ENCODE data around the gene POLR2L. TPM values are rescaled to one million over a fixed set of nuclear protein-coding genes. Genes with fewer than 3 reads are reported as not detected.

The POLR2L gene
- total RNA-seq, 1 experiment from 2014 or later = 99.7 TPM

DNA sequence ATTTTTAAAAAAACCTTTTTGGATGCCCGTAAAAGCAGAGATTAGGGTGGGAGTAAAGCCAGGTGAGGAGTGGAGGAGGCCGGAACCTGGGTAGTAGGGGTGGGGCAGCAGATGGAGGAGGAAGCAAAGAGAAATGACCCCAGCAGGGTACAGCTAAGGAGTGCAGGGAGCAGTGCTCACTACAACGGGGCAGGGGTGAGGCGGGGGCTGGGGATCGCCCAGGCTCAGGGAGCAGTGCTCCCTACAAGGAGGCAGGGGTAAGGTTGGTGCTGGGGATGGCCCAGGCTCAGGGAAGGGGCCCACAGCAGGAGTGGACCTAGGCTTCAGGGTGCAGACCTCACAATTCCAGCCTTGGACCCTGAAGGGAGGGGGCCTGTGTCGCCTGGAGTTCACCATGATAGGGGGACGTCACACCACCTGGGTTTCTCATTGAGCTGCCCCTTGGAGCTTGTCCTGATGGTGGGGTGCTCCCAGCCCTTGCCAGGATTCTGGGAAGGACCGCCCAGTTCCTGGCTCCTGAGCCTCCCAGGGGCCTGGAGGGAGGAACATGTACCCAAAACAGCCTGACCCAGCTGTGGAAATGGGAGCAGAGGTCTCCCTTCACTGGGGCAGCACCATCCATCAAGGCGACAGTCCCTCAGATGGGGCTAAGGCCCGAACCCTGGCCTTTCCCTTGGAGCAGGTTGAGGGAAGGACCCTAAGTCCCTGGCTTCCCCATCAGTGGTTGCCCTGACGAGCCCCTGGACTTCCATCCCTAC, 26.5 kb downstream of the POLR2L start:
- H2AFZ ChIP-seq = no peak overlapping the region
- no peaks in the 10 kb centered on the region for H3K27me3 ChIP-seq (ENCODE audit: insufficient read depth, low read depth)
- intact Hi-C loops (cut with micrococcal nuclease; ENCODE audit: unreplicated experiment) = no loop called here
- peaks cover 18% of the 10 kb centered on the region for H3K4me1 ChIP-seq (replicated peaks; ENCODE audit: insufficient read depth)
- H3F3A ChIP-seq (ENCODE audit: insufficient read depth, low read depth) = peaks cover 54% of the 10 kb centered on the region; the same call in 1 of the 2 replicates
- ChIA-PET CTCF (no interaction called here), POLR2A (ENCODE audit: unreplicated experiment) (no interaction called here)
- TF ChIP-seq, protein P1, sequence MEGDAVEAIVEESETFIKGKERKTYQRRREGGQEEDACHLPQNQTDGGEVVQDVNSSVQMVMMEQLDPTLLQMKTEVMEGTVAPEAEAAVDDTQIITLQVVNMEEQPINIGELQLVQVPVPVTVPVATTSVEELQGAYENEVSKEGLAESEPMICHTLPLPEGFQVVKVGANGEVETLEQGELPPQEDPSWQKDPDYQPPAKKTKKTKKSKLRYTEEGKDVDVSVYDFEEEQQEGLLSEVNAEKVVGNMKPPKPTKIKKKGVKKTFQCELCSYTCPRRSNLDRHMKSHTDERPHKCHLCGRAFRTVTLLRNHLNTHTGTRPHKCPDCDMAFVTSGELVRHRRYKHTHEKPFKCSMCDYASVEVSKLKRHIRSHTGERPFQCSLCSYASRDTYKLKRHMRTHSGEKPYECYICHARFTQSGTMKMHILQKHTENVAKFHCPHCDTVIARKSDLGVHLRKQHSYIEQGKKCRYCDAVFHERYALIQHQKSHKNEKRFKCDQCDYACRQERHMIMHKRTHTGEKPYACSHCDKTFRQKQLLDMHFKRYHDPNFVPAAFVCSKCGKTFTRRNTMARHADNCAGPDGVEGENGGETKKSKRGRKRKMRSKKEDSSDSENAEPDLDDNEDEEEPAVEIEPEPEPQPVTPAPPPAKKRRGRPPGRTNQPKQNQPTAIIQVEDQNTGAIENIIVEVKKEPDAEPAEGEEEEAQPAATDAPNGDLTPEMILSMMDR (conservative IDR thresholded peaks at IDR 0.05) = no peak
- no peak for TF ChIP-seq EZH2 (IDR thresholded peaks at IDR 0.05; ENCODE audit: low read depth)
- H3K9me3 ChIP-seq (ENCODE audit: insufficient read depth, low read depth) = no peaks in the 10 kb centered on the region
- peak in 1 of 2 experiments; percentile 6 for DNase-seq
- no peak overlapping the region for H3K27ac ChIP-seq
- no peaks in the 10 kb centered on the region for H3K9me2 ChIP-seq (ENCODE audit: insufficient read depth)
- H3K36me3 ChIP-seq (ENCODE audit: low read depth) = peaks cover 13% of the 10 kb centered on the region
- H3K4me2 ChIP-seq = no peak overlapping the region
- peaks cover 20% of the 10 kb centered on the region for H4K20me1 ChIP-seq (ENCODE audit: insufficient read depth)
- H3K4me3 ChIP-seq = no peak overlapping the region
- peaks cover 26% of the 10 kb centered on the region for H3K79me2 ChIP-seq (ENCODE audit: low read depth)
- BruUV-seq (replicated peaks) = no TSS peak

DNA sequence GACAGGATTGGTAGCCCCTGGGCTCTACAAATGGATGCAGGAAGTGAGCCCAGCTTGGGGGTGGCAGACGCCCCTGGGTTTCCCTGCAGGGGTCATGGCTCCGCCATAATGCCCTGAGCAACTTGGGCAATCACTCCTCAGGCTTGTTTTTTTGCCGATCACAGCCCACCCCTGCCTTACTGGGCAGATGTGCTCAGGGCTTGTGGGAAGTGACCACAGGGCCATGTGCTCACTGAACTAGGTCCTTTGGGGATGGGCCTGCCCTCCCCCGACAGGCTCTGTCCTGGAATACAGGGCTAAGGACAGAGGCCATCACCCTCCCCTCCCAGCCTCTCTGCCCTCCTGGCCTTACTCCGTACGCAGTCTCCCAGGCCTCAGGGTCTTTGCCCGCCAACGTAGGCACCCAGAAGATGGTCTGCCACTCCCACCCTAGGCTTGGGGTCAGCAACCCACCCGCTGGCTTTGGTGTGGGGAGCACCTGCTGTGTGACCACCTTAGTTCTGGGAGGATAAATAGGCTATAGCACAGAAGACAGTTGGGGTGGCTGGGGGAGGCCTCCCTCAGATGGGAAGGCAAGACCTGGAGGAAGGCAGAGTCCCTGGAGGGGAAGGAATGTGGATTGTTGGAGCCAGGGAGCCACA, 28.8 kb downstream of the POLR2L start:
- H3K4me1 ChIP-seq (replicated peaks; ENCODE audit: insufficient read depth) = peaks cover 15% of the 10 kb centered on the region
- intact Hi-C loops (cut with micrococcal nuclease; ENCODE audit: unreplicated experiment) = no loop called here
- no peaks in the 10 kb centered on the region for H3K27me3 ChIP-seq (ENCODE audit: insufficient read depth, low read depth)
- TF ChIP-seq, protein P1 (conservative IDR thresholded peaks at IDR 0.05) = no peak
- no peak for TF ChIP-seq EZH2 (IDR thresholded peaks at IDR 0.05; ENCODE audit: low read depth)
- H3F3A ChIP-seq (ENCODE audit: insufficient read depth, low read depth) = peaks cover 52% of the 10 kb centered on the region; the same call in 1 of the 2 replicates
- H4K20me1 ChIP-seq (ENCODE audit: insufficient read depth) = peaks cover 12% of the 10 kb centered on the region
- H3K9me3 ChIP-seq (ENCODE audit: insufficient read depth, low read depth) = no peaks in the 10 kb centered on the region
- H3K4me2 ChIP-seq = no peak overlapping the region
- H3K4me3 ChIP-seq = no peak overlapping the region
- no TSS peak for BruUV-seq (replicated peaks)
- H2AFZ ChIP-seq = no peak overlapping the region
- H3K79me2 ChIP-seq (ENCODE audit: low read depth) = peaks cover 35% of the 10 kb centered on the region
- peaks cover 13% of the 10 kb centered on the region for H3K36me3 ChIP-seq (ENCODE audit: low read depth)
- ChIA-PET POLR2A (ENCODE audit: unreplicated experiment) (interaction anchor here (0.6 kb wide), 1 partner anchor 18 kb away, joined by 7 read pairs; no protein-coding TSS in a partner anchor), CTCF (no interaction called here)
- H3K27ac ChIP-seq = no peak overlapping the region
- peak in 1 of 2 experiments; percentile 30 for DNase-seq
- no peaks in the 10 kb centered on the region for H3K9me2 ChIP-seq (ENCODE audit: insufficient read depth)

DNA sequence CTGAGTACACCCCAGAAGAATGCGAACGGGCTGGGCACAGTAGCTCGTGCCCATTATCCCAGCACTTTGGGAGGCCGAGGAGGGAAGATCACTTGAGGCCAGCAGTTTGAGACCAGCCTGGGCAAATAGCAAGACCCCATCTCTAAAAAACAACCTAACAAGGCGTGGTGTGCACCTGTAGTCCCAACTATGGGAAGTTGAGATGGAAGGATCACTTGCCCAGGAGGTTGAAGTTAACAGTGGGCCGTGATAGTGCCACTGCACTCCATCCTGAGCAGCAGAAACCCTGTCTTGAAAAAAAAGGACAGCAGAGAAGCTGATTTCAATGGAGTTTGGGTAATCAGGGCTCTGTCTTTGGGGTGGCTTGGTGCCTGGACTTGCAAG, 29.3 kb downstream of the POLR2L start:
- BruUV-seq (replicated peaks) = no TSS peak
- peaks cover 40% of the 10 kb centered on the region for H3K79me2 ChIP-seq (ENCODE audit: low read depth)
- no peak overlapping the region for H3K4me3 ChIP-seq
- CTCF ChIA-PET = interaction anchor here (0.6 kb wide), 1 partner anchor 10 kb away, joined by 3 read pairs; no protein-coding TSS in a partner anchor
- H3K4me2 ChIP-seq = no peak overlapping the region
- H3F3A ChIP-seq (ENCODE audit: insufficient read depth, low read depth) = peaks cover 48% of the 10 kb centered on the region; the same call in 1 of the 2 replicates
- H3K9me2 ChIP-seq (ENCODE audit: insufficient read depth) = no peaks in the 10 kb centered on the region
- TF ChIP-seq, protein P1 (conservative IDR thresholded peaks at IDR 0.05) = no peak
- no peak for TF ChIP-seq EZH2 (IDR thresholded peaks at IDR 0.05; ENCODE audit: low read depth)
- peaks cover 12% of the 10 kb centered on the region for H4K20me1 ChIP-seq (ENCODE audit: insufficient read depth)
- H3K27me3 ChIP-seq (ENCODE audit: insufficient read depth, low read depth) = no peaks in the 10 kb centered on the region
- intact Hi-C loops (cut with micrococcal nuclease; ENCODE audit: unreplicated experiment) = no loop called here
- no peak overlapping the region for H2AFZ ChIP-seq
- peaks cover 13% of the 10 kb centered on the region for H3K36me3 ChIP-seq (ENCODE audit: low read depth)
- no peak for DNase-seq
- POLR2A ChIA-PET (ENCODE audit: unreplicated experiment) = interaction anchor here (0.6 kb wide), 1 partner anchor 18 kb away, joined by 7 read pairs; no protein-coding TSS in a partner anchor
- H3K27ac ChIP-seq = no peak overlapping the region
- H3K9me3 ChIP-seq (ENCODE audit: insufficient read depth, low read depth) = no peaks in the 10 kb centered on the region
- H3K4me1 ChIP-seq (replicated peaks; ENCODE audit: insufficient read depth) = peaks cover 10% of the 10 kb centered on the region; the same call in 1 of the 2 replicates

Measured in PC-9 (cell line).